ENCODE measurements around the gene ABTB1. TPM values are rescaled to one million over a fixed set of nuclear protein-coding genes. Genes with fewer than 3 reads are reported as not detected.

Gene ABTB1
- total RNA-seq, 1 donor from 2014 or later, result 12.2 TPM

DNA sequence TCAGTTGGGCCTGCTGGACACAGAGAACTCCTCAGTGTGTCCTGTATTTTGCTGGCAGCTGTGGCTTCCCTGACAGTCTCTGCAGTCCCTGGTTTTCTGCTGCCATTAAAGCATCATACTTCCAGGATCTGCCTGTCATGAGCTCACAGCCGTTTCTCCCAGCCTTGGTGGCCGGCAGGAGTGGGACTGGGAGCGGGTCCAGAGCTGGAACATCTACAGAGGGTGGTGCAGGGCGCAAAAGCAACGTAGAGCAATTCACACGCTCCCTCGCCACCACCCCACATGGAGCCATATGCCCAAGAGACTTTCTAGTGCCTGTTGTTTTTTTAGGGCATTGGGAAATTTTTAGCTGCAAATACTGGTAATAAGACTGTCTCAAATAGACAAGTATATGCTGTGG lies 33.6 kb downstream of the ABTB1 start:
- DNase-seq (ENCODE audit: low spot score, unreplicated experiment), result no peak
- H3K4me3 Mint-ChIP-seq (ENCODE audit: low read depth), result no peak overlapping the region
- TF ChIP-seq CTCF (IDR thresholded peaks at IDR 0.05; ENCODE audit: unreplicated experiment), result no peak
- peaks cover 8% of the 10 kb centered on the region for H3K9me3 Mint-ChIP-seq (ENCODE audit: low read depth)
- no peaks in the 10 kb centered on the region for H3K36me3 Mint-ChIP-seq (ENCODE audit: insufficient read depth)
- peaks cover 5% of the 10 kb centered on the region for H3K4me1 Mint-ChIP-seq (ENCODE audit: low read depth)
- H3K27me3 Mint-ChIP-seq, result peaks cover 16% of the 10 kb centered on the region
- no peak overlapping the region for H3K27ac Mint-ChIP-seq

- no peak overlapping the region for H3K4me3 Mint-ChIP-seq (ENCODE audit: low read depth)
- H3K36me3 Mint-ChIP-seq (ENCODE audit: insufficient read depth), result no peaks in the 10 kb centered on the region
- H3K27me3 Mint-ChIP-seq, result peaks cover 15% of the 10 kb centered on the region
- H3K27ac Mint-ChIP-seq, result no peak overlapping the region
- peaks cover 8% of the 10 kb centered on the region for H3K9me3 Mint-ChIP-seq (ENCODE audit: low read depth)
- TF ChIP-seq CTCF (IDR thresholded peaks at IDR 0.05; ENCODE audit: unreplicated experiment), result no peak
- peaks cover 5% of the 10 kb centered on the region for H3K4me1 Mint-ChIP-seq (ENCODE audit: low read depth)
- no peak for DNase-seq (ENCODE audit: low spot score, unreplicated experiment)
Observed at GRCh38 chr3:127706785-127707351, 34.1 kb downstream of the ABTB1 start.

- Mint-ChIP-seq H3K4me3 (ENCODE audit: low read depth) (no peak overlapping the region), H3K9me3 (ENCODE audit: low read depth) (peaks cover 8% of the 10 kb centered on the region), H3K27ac (no peak overlapping the region), H3K27me3 (peaks cover 21% of the 10 kb centered on the region), H3K36me3 (ENCODE audit: insufficient read depth) (no peaks in the 10 kb centered on the region), H3K4me1 (ENCODE audit: low read depth) (peaks cover 5% of the 10 kb centered on the region)
- TF ChIP-seq CTCF (IDR thresholded peaks at IDR 0.05; ENCODE audit: unreplicated experiment), result no peak
- no peak for DNase-seq (ENCODE audit: low spot score, unreplicated experiment)
Observed at GRCh38 chr3:127707851-127708411, 35.2 kb downstream of the ABTB1 start.

DNA sequence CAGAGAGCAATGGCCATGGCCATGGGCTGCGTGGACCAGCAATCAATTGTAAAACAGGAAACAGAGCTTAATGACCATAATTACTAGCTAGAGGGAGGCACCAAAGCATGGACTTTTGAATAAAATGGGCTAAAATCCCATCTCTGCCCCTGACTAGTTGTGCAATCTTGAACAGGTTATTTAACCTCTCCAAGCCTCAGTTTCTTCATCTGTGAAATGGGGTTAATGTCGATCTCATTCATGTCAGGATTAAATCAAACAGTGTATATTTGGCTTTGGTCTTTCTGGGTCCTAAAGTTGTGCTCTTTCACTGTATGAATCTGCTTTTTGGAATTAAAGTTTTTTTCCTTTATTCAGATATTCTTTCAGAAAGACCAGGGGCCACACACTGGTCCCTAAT lies 36.1 kb downstream of the ABTB1 start:
- H3K36me3 Mint-ChIP-seq (ENCODE audit: insufficient read depth), result no peaks in the 10 kb centered on the region
- peaks cover 21% of the 10 kb centered on the region for H3K27me3 Mint-ChIP-seq
- H3K27ac Mint-ChIP-seq, result no peak overlapping the region
- no peak for DNase-seq (ENCODE audit: low spot score, unreplicated experiment)
- no peak overlapping the region for H3K4me3 Mint-ChIP-seq (ENCODE audit: low read depth)
- no peak for TF ChIP-seq CTCF (IDR thresholded peaks at IDR 0.05; ENCODE audit: unreplicated experiment)
- peaks cover under 1% of the 10 kb centered on the region for H3K9me3 Mint-ChIP-seq (ENCODE audit: low read depth)
- peaks cover 5% of the 10 kb centered on the region for H3K4me1 Mint-ChIP-seq (ENCODE audit: low read depth)

DNA sequence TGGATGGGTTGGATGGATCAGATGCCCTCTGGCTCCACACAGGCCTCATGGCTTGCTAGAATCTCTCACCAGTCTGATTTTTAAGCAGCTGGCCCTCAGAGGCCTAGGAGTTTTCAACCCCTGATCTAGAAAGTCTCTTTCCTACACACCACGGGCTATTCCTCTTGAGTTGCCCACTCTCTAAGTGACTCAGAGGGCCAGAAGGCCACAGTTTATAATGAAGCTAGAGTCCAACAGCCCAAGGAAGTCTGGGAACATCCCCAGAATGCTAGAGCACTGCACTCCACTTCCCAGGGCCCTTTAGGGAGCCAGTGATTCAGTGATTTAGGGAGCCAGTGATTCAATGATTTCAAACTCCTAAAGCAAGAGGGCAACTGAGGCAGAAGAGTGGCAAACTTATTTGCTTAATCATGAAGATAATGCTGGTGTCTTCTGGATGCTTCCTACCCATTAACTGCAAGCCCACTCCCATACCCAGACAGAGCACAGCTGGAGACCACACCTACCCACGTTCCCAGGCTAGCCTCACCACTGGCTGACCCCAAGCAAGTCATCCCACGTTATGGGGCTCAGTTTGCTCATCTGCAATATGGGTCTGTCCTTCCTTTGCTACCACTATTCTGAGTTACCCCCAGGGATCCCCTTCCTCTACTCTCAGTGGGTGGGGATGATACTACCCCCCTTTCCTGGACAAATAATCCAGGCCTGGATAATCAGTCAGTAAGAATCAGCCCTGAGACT lies 36.7 kb downstream of the ABTB1 start:
- no peak for DNase-seq (ENCODE audit: low spot score, unreplicated experiment)
- peaks cover 9% of the 10 kb centered on the region for H3K4me1 Mint-ChIP-seq (ENCODE audit: low read depth)
- H3K9me3 Mint-ChIP-seq (ENCODE audit: low read depth), result no peaks in the 10 kb centered on the region
- peaks cover 28% of the 10 kb centered on the region for H3K27me3 Mint-ChIP-seq
- no peak for TF ChIP-seq CTCF (IDR thresholded peaks at IDR 0.05; ENCODE audit: unreplicated experiment)
- H3K4me3 Mint-ChIP-seq (ENCODE audit: low read depth), result no peak overlapping the region
- H3K27ac Mint-ChIP-seq, result no peak overlapping the region
- no peaks in the 10 kb centered on the region for H3K36me3 Mint-ChIP-seq (ENCODE audit: insufficient read depth)
